GM18498 (cell line): ENCODE results near the gene HPDL.
"Not testable (repeated sequence)": the region's sequence is repeated elsewhere in the genome, so short reads cannot be mapped to it uniquely, and the experiment has no call there.

Experiments used
- ATAC-seq: cut with Tn5 transposase; IDR thresholded peaks from one replicate; pipeline ENCODE4 v1.9.1; 2021; ENCODE audit warnings: mild to moderate bottlenecking, moderate library complexity; ENCODE audit not compliant: unreplicated experiment

The HPDL gene

GRCh38 chr1:45326627-45327623 is at the start of gene HPDL:
Gene HPDL, plus strand, starts transcription at chr1:45326895. Its CDS starts 254 bp downstream, at chr1:45327149.
- ATAC-seq = peak; percentile 68

- ATAC-seq = no peak
Observed at GRCh38 chr1:45282351-45282750, 44.3 kb upstream of the HPDL start.

DNA sequence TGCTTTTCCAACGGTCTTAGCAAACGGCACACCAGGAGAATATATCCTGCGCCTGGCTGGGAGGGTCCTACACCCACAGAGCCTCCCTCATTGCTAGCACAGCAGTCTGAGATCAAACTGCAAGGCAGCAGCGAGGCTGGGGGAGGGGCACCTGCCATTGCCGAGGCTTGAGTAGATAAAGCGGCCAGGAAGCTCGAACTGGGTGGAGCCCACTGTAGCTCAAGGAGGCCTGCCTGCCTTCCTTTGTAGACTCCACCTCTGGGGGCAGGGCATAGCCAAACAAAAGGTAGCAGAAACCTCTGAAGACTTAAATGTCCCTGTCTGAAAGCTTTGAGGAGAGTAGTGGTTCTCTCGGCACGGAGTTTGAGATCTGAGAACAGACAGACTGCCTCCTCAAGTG is 41.8 kb upstream of the HPDL start:
- not testable (repeated sequence) for ATAC-seq

DNA sequence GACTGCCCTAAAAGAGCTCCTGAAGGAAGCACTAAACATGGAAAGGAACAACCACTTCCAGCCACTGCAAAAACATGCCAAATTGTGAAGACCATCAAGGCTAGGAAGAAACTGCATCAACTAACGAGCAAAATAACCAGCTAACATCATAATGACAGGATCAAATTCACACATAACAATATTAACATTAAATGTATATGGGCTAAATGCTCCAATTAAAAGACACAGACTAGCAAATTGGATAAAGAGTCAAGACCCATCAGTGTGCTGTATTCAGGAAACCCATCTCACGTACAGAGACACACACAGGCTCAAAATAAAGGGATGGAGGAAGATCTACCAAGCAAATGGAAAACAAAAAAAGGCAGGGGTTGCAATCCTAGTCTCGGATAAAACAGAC is 40.2 kb upstream of the HPDL start:
- not testable (repeated sequence) for ATAC-seq

GRCh38 chr1:45291002-45291401 is 35.7 kb upstream of the HPDL start:
- not testable (repeated sequence) for ATAC-seq

DNA sequence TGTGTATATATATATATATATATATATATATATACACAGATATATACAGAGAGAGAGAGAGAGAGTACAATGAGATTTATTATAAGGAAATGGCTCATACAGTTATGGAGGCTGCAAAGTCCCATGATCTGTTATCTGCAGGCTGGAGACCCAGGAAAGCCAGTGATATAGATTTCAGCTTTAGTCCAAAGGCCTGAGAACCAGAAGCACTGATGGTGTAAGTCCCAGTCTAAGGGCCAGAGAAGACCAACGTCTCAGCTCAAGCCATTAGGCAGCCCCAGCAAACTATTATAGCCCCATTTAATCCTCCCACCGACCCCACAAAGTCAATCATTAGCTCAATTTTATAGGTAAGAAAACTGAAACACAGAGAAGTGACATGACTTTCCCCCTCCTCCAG is 35.0 kb upstream of the HPDL start:
- no peak for ATAC-seq

GRCh38 chr1:45297666-45298356 is 28.9 kb upstream of the HPDL start:
- no peak for ATAC-seq

DNA sequence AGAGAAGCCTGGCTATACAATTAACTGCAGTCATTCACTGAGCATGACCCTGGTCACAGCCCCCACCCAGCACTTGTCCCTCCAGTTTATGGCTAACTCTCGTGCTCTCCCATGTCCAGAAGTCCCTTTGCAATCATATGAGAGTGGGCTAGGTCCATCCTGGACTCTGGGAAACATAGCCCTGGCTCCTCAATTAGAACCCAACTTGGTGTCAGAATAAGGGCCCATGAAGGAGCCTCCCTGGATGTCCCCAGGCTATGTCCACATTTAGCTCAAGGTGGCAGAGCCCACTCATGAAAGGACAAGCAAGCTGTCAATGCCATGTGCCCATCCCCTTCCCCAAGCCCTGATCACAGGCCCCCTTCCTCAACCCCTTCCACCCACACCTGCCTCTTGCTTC is 27.4 kb upstream of the HPDL start:
- ATAC-seq = no peak

GRCh38 chr1:45299981-45300668 is 26.6 kb upstream of the HPDL start:
- ATAC-seq = no peak

DNA sequence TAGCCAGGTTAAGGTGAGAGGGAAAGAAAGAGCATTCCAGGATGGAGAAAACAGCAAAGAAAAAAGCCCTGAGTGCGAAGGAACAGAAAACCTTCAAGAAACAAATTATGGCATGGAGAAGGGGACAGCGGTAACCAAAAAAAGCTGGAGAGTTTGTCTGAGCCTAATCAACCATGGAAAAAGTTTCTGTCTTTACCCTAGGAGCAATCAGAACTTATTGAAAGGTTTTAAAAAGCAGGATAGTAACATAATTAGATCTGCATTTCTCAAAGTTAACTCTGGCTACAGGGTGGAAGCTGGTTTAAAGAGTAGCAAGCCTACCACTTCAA is 26.1 kb upstream of the HPDL start:
- no peak for ATAC-seq

GRCh38 chr1:45302505-45303150 is 24.1 kb upstream of the HPDL start:
- ATAC-seq = no peak

GRCh38 chr1:45303520-45304310 is 23.0 kb upstream of the HPDL start:
- ATAC-seq = peak; percentile 77

DNA sequence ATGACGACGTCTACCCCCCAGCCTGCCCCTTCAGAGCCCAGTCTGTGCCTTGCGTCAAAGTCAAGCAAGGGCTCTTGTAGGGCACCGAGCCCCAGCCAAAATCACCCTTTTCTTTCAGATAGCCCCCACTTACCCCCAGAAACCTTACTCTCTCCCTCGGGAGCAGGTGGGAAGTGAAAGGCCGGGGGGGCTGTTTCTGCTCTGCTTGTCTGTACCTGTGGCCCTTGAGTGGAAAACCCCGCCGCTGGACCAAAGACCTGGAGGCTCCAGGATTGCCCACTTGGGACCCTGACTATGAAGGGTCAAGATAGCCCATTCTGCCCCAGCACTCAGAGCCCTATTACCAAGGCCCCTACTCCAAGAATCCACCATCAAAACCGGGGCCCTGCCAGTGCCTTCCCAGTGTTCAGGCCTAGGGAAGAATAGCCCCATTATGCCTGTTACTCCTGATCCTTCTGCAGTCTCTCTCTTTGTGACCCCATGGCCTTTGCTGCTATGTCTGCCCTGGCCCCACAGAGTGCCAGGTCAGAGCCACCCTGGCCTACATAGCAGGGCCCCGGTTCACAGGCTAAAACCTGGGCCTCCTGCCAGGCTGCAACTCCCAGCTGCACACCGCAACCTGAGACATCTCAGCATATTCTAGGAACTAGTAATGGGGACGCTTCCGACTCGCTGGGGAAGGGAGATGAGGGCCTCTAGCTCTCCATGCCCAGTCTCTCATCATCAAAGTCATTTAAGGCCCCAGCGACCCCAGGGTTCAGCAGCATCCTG is 22.2 kb upstream of the HPDL start:
- ATAC-seq = no peak

- no peak for ATAC-seq
Observed at GRCh38 chr1:45305231-45305630, 21.5 kb upstream of the HPDL start.

GRCh38 chr1:45306319-45306718 is 20.4 kb upstream of the HPDL start:
- no peak for ATAC-seq

- no peak for ATAC-seq
Observed at GRCh38 chr1:45306905-45307304, 19.8 kb upstream of the HPDL start.

- no peak for ATAC-seq
Observed at GRCh38 chr1:45314266-45314665, 12.4 kb upstream of the HPDL start.

- ATAC-seq = no peak
Observed at GRCh38 chr1:45317166-45317565, 9.5 kb upstream of the HPDL start.

- no peak for ATAC-seq
Observed at GRCh38 chr1:45319761-45320160, 6.9 kb upstream of the HPDL start.
